Ammon's horn (tissue), 1 donor: ENCODE measurements around the gene RBM18.

Experiments used
- DNase-seq: peaks from one replicate; pipeline ENCODE4 v3.0.0-alpha.2; 2016; ENCODE audit warnings: low spot score

Gene RBM18

DNA sequence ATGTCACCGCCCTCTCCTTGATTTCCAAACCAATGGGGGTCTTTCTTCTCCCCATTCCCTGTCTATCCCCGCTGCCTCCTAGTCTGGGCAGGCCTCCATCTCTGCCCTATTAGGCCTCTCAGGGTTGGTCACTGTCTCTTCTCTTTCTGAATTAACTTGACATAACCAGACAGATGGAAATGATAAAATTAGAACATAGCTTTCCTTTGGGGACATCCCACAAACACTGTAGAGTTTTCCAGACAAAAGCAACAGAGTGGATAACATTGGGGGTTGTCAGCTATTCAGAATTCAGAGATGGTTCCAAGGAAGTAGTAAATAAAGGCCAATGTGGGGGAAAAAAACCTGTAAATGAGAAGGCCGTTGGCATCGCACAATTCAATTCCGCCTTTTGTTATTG lies 60.6 kb downstream of the RBM18 start:
- DNase-seq, result no peak

DNA sequence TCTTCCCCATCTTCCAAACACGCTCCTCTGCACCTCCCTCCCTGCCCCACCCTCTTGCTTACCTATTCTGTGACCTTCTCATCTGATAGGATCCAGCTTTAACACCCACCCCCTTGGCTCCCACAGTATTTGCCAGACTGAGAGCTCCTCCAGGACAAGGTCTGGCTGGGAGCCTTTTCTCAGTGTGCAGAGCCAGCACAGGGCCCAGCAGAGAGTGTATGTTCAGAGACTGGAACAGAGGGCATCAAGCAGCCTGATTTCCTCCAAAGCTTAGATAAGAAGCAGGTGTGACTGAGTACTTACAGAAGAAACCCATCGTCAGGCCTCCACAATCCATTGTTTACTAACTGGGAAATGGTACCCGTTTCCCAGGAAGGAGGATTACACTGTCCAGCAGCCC lies 62.5 kb downstream of the RBM18 start:
- DNase-seq, result no peak

- DNase-seq, result no peak
Measured at GRCh38 chr9:122201641-122202040, 63.0 kb downstream of the RBM18 start.

GRCh38 chr9:122200960-122201595 lies 63.6 kb downstream of the RBM18 start:
- DNase-seq, result no peak

GRCh38 chr9:122197882-122198281 lies 66.8 kb downstream of the RBM18 start:
- no peak for DNase-seq

- no peak for DNase-seq
Measured at GRCh38 chr9:122197426-122197825, 67.2 kb downstream of the RBM18 start.

DNA sequence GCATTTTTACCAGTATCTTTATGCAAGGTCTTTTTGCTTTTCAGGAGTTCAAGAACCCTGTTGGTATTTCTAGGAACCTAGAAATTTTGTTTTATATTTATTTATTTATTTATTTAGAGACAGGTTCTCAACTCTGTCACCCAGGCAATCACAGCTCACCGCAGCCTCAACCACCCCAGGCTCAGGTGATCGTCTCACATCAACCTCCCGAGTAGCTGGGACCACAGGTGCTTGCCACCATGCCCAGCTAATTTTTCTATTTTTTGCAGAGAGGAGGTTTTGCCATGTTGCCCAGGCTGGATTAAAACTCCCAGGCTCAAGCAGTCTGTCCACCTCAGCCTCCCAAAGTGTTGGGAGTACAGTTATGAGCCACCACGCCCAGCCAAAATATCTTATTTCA lies 68.8 kb downstream of the RBM18 start:
- DNase-seq, result no peak

- no peak for DNase-seq
Measured at GRCh38 chr9:122193651-122194050, 71.0 kb downstream of the RBM18 start.

- DNase-seq, result no peak
Measured at GRCh38 chr9:122192914-122193525, 71.6 kb downstream of the RBM18 start.

DNA sequence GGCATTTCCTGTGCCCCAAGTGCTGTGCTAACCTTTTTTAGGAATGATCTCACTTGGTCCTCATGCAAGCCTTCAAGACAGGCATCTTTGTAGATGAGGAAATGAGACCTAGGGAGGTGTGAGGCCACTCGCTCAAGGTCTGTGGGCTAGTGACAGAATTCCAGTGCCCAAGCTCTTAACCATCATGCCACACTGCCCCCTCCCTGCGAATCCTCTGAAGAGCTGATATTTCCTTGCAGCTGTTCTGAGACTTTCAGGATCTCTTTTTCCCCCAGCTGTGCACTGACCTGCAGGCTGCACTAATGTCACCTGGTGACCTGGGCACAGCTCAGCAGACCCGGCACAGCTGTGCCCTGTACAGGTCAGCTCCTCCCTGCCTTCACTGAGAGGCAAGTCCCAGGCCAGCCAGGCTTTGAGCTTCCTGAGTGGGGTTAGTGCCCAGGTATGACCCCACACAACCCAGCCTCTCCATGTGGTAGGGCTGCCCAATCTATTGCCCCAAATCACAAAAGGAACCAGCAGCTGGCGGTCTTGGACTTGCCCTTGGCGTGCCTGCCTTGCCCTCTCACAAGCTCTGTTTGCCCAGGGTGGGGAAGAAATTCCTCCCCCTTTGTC lies 72.3 kb downstream of the RBM18 start:
- DNase-seq, result no peak

GRCh38 chr9:122191584-122191983 lies 73.1 kb downstream of the RBM18 start:
- DNase-seq, result no peak

DNA sequence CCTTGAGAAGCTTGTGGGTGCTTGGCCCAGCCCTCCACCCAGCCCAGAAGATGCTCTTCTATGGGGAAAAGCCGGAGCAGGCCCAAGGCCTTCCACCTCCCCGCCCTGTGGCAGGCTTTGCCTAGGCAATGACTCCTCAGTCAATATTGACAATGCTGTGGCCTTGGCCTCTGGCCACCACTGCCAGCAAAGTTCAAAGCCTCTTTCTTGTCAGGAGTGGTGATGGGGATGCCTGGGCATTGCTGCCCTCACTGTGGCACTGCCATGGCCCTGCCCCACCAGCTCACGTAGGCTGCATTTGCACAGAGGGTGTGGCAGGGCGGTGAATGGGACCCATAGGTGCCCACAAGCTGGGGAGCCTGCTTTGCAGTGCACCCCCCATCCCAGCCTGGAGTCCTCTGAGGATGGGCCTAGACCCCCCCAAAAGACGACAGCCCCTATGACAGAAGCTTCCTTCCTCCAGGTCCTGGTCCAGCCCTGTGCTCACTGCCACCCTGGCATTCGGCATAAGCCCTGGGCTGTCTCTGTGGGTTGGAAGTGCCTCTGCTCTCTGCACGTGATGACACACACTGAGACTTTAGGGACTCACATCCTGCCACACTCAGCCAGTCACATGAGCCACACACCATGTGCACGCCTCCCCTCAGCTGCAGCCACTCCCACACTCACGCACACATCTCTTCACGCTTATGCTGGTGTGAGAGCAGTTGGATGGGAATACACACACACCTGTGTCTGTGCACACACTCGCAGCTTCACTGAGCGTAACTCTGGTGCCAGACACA lies 73.9 kb downstream of the RBM18 start:
- DNase-seq, result peak; percentile 43

DNA sequence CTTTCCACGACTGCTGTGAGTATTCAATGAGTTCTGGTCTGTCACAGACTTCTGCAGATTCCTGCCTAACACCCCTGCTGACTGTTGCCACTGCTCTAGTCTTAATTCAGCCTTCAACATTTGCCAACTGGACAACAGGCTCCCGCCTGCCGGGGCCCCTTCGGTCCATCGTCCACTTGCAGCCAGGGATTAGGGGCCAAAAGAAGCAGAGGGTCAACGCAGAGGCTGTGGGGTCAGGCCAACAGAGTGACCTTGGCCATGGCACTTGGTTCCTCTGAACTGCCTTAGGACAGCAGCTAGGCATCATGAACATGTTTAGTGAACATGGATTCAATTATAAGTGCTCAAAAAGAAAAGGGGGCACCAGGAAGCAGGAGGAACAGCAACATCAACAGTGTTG lies 76.3 kb downstream of the RBM18 start:
- no peak for DNase-seq
